ENCODE measurements around the gene GCNA.
A peak's percentile ranks its signal among the peaks of the same experiment; 100 is the strongest.

The GCNA gene, protein sequence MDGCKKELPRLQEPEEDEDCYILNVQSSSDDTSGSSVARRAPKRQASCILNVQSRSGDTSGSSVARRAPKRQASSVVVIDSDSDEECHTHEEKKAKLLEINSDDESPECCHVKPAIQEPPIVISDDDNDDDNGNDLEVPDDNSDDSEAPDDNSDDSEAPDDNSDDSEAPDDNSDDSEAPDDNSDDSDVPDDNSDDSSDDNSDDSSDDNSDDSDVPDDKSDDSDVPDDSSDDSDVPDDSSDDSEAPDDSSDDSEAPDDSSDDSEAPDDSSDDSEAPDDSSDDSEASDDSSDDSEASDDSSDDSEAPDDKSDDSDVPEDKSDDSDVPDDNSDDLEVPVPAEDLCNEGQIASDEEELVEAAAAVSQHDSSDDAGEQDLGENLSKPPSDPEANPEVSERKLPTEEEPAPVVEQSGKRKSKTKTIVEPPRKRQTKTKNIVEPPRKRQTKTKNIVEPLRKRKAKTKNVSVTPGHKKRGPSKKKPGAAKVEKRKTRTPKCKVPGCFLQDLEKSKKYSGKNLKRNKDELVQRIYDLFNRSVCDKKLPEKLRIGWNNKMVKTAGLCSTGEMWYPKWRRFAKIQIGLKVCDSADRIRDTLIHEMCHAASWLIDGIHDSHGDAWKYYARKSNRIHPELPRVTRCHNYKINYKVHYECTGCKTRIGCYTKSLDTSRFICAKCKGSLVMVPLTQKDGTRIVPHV

DNA sequence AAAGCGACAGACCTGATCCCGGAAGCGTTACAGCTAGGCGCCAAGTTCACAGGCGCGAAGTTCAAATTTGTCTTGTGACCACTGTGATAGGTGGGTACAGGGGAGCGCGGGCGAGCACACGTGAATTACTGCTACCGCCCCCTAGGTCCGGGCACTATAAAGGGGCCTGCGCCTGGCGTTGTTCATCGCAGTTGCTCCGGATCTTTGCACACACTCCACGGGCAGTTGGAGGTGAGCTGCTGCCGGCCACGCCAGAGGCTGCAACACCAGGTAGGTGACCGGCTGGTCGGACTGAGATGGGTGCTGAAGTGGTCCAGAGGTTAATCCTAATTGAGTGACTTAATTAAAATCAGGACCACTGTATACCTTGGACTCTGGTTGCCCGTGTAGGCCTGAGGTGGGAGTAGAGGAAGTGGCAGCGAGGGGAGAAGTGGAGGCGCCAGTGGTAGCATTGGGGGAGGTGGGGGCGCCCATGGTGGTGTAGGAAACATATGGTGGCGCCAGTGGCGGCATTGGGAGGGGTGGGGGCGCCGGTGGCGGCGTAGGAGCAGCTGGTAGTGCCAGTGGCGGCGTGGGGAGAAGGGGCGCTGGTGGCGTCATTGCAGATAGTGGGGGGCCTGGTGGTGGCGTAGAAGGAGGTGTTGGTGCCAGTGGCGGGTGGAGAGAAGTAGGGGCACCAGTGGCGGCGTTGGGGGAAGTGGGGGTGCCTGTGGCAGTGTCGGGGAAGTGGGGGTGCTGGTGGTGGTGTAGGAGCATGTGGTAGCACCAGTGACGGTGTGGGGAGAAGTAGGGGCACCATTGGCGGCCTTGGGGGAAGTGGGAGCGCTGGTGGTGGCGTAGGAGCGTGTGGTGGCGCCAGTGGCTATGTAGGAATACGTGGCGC, at the start of gene GCNA:
GCNA (plus strand) TSS at position 185 of the 883 bp plus-strand sequence. CDS start 2,385 bp downstream, outside the sequence.
- no peak for DNase-seq (ENCODE audit: low read depth)

DNA sequence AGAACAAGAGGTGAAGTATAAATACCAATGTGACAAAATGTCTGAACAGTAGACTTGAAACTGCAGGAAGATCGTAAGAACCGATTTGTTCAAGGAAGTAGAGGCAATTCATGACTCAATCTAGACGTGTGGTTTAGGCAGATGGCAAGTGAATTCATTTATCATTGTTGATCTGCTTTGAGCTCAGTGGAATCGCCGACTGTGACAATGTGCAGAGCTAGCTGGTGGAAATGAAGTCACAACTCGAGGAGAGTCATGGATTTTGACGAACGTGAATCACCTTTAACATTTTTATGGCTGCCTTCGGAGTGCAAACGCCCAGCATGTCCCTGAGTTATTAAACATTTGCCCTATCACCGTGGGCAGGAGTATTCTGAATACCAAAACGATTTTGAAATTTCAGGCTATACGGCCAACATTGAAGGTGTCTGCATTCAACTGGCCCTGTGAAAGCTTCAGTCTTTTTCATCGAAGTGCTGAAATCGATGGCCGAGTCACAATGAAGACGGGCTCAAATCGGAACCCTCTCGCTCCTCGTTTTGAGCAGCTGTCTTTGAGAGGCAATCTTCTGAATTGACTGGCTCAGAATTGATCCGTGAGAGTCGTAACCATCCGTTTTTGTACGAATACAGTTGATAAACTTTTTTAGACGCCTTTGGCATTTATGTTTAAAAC, 46.0 kb upstream of the GCNA start:
- no peak for DNase-seq (ENCODE audit: low read depth)

DNA sequence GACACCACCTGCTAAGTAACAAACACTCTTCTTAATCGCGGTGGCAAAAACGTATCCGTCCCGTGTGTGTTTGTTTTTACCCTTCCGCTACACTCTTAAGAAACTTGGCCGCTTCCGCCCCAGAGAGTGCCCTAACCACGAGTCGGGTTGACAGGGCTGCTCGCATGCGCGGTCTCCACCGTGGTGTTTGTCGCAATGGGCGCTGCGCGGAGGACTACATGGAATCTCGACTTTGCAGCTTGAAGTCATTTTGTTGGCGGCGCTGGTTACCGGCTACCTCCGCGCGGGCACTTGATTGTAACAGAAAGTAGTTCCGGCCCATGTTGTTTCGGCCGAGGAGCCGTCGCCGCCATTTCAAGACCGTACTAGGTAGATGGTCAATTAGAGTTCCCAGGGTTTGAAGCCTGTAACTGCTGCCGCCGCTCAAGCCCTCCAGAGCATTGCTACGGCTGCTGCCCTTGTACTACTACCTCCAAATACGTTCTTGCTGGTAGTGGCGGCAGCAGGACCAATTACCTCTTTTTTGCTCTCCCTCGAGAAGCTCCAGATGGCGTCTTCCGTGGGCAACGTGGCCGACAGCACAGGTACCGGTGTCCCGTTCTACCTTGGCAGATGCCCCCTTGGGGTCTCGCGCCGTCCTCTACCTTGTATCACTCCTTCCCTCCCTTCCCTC, 45.3 kb upstream of the GCNA start, which contains the start of gene OGT:
OGT (plus strand) TSS at position 352 of the 673 bp plus-strand sequence; CDS start at position 548, 196 bp downstream.
- DNase-seq (ENCODE audit: low read depth) = peak; percentile 81

DNA sequence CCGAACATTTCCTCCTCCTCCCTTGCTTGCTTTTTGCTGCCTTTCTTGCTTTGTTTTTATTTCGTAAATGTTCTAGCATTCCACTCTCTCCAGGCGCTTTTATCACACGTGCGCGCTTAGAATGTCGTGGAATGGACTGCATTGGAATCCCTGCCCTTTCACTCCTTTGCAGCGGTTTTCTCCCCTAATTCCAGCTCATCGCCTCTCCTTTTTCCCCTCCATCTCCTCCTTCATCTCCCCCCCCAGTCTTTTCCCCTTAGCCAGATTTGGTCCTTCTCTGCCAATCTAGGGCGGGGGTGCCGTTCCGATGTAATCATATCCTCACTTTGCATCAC, 44.8 kb upstream of the GCNA start:
- DNase-seq (ENCODE audit: low read depth) = no peak

DNA sequence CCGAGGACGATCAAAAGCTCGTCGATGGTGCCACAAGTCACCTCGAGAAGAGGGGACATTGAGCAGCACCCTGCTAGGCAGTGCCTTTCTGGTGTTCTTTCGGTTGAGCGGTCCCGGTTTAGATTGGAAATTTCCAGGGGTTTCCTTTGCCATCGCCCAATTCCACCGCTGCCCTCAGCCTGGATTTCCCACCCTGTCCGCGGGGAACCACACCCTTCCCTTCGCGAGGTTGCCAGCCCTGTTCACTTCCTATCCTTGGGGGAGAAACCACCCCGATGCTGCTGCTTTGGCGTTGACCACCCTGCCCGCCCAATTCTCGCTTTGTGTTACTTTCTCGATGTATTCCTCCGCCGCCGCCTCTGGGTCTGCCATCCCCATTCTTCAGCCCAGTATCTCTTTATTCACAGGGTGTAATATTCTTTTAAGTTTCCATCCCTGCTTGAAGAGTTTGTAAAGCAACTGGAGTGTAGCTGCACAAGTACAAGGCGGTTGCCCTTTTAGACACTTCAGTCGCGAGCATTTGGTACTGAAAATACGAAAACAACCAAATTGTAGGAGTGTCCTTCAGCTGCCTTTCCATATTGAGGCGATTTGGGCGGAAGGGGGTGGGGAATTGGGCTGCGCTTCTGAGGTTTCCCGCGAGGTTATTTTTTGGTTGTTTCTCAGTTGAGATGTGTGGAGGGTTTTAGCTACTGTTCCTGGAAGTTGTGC, 44.2 kb upstream of the GCNA start:
- no peak for DNase-seq (ENCODE audit: low read depth)

DNA sequence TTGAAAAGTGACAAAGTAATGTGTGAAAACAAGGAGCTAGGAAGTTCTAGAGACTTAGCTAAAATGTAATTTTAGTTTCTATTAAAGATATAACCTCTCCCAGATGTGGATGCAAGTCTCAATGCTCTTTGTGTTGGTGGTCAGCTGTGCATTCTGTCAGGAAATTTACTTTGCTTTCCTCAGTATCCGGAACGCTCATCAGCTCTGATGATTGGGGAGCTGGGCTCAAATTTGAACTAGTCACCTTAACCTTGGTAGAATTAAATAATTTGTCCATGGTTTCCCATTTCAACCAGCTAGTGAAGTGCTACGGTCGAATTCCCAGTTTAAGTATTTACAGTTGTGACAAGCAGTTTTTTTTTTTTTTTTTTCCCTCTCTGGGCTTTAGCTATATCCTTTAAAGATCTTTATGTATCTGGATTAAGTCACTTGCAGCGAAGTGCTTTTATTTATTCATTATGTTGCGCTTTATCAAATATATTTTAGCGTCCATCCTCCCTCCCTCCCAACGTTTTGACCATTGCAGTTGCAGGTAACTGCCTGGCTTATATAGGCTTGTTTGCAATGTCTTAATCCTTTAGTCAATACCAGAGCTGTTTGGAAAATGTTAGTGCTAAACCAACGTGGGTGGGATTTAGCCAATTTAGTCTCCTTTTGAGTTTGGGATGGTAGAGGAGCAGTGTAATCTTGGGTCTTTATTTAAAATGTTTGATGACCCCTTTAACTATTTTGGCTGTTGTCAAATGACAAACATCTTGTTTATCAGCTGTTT, 43.3 kb upstream of the GCNA start:
- DNase-seq (ENCODE audit: low read depth) = no peak

DNA sequence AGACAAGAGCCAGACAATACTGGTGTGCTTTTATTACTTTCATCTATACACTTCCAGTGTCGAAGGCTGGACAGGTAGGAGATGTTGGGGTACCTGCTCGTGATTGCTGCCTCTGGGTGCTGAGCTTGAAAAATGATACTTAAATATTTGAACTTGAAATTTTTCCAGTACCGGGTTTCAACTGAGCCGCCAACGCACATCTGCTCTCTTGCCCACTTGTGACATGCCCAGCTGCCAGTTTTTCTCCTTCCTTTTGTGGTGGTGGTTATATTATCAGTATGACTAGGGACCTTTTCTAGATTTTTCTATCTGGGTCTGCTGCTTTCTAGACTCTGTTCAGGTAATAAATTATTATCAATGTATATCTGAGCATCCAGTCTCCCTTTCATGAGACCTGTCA, 42.0 kb upstream of the GCNA start:
- no peak for DNase-seq (ENCODE audit: low read depth)

DNA sequence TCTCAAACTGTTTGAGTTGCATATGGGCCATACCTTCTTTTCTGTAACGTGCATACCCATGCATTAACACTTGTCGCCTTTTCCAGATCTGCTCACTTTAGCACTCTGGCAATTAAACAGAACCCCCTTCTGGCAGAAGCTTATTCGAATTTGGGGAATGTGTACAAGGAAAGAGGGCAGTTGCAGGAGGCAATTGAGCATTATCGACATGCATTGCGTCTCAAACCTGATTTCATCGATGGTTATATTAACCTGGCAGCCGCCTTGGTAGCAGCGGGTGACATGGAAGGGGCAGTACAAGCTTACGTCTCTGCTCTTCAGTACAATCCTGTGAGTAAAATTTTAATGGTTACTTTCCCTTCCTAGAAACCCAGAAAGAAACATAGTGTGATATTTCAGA, 40.5 kb upstream of the GCNA start:
- no peak for DNase-seq (ENCODE audit: low read depth)

DNA sequence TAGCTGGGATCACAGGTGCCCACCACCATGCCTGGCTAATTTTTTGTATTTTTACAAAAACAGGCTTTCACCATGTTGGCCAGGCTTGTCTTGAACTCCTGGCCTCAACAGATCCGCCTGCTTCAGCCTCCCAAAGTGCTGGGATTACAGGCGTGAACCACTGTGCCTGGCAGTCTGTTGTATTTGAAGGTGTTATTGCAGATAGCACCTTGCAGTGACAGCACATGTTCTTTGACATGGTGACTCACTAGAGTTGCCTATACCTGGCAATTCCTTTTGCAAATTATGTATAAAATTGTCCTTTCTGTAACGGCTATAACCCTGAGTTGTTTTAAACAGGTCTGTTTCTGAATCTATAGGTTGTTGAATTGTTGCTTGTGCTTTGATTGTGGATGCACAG, 37.4 kb upstream of the GCNA start:
- DNase-seq (ENCODE audit: low read depth) = no peak

DNA sequence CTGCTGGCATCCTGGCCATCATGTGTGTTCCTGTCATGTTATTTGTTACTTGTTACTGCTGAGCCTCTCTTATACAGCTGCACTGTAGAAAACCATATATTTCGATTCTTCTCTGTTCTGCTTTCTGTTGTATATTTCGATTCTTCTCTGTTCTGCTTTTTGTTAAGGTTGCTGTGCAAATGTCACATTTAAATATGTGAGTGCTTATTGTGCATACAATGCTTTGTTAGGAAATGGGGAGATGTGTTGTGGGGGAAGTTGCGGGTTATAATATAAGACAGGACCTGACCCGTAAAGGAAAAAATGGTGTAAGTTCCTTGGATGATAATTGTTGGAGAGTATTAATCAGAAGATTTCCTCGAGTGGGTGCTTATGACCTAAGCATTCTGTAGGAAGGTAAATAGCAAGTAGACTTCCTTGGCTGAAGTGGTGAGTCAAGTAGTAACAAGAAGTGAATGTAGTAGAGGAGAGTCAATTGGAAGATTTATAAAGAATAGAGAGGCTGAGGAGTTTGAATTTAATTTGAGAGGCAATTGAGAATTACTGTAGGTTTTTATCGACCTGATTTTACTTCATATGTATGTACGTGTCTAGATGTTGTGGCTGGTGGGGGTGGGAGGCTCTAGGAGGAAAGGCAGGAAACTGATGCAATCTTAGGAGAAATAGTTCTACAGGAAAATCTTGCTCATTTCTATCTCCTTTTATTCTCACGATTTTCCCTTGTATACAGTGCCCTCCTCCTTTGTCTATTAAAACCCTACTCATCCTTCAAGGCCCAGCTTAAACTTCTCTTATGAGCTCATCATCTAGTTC, 36.8 kb upstream of the GCNA start:
- DNase-seq (ENCODE audit: low read depth) = no peak

DNA sequence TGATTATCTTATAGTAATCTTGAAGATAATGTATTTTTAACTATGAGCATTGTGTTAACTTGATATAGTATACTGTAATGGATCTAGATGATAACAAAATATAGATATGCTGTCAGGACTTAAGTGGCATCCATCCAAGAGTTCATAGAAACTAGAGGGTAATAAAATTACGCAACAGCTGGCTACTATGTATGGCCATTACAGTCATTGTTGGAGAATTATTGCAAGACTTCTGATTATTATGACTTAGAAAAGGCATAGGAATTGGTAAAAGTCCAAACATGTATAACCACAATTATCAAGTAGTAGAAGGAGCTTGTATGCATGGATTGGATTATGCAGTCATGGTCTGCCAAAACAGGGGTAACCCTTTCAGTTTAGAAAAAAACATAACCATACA, 35.8 kb upstream of the GCNA start:
- DNase-seq (ENCODE audit: low read depth) = no peak

DNA sequence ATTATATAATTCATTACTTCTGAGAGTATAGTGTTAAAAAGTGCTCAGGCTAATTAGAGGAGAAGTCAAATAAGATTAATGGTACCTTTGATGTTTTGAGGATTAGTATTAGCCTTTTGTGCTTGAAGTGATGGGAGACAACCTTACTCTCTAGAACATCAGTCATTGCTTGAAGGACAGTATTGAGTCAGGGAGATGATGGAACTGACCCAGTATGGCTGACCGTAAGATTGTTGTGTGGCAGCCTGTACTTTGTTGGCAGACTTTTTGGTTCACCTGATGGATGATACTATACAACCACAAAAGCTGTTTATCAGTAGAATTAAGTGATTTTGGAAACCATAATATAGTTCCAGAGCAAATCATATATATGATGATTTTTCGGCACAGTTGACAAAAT, 35.4 kb upstream of the GCNA start:
- DNase-seq (ENCODE audit: low read depth) = no peak

DNA sequence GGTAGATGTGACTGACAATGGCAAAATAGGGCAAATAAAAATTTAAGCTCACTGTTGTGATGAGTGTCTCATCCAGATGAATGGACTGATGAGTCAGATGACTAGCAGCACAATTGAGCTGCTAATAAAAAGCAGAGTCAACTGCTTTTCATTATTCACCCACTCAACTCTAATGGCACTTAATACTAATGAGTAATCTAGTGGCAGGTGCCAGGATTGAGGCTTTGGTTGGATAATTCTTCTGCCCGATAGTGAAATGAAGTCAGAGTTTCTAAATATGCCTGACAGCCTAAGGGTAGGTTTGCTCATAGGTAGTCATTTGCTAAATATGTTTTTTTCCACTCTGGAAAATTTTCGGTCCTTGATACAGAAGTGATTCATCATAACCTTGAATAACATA, 34.9 kb upstream of the GCNA start:
- DNase-seq (ENCODE audit: low read depth) = no peak

DNA sequence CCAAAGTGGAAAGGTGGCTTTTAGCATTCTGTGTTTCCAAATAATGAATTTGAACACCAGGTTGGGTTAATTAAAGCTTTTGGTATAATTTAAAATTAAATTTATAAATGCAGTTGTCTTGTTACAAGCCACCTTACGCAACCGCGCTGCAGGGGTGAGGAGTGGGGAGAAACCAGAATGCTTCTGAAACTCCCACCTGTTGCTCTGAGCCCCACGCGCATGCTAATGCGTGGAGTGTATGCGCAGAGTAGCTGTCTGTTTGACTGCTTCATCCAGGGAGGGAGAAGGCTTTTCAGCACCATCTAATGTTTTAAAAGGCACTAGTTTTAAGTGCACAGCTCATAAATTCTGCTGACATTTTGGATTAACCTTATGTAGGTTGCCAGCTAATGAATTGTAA, 32.9 kb upstream of the GCNA start:
- no peak for DNase-seq (ENCODE audit: low read depth)

DNA sequence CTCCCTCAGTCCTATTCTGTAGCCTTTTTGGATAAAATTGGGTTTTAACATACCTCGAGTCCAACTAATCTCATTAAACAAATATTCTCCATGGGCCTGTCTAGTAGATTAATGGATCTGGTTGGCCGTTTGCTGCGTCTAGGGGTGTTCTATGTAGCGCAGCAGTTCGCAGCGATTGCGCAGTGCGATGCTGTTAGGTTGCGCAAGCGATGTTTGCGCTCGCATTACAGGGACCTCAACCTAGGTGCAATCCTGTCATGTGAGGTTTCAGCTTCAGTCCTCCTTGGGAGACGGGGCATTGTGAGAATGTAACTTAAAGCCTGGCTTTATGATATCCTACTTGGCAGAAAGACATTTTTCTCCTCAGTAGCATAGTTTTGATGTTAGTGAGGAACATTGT, 31.4 kb upstream of the GCNA start:
- DNase-seq (ENCODE audit: low read depth) = no peak

DNA sequence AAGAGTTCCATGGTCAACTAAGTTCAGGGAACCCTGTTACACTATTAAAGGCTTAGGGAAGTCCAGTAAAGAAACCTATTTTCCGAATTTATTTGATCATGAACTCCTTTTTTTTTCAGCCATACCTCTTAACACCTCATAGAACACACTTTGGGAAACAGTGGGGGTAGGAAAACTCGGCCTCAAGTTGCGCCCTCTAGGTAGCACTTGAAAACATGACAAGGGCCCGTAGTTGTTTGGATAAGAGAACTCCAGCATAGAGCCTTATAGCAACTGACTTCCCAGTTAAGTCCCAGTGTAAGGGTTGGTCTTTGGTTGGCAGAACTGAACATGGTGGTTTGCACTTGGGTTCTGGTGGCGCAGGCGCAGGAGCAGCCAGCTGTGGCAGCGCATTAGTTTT, 30.9 kb upstream of the GCNA start:
- DNase-seq (ENCODE audit: low read depth) = no peak

DNA sequence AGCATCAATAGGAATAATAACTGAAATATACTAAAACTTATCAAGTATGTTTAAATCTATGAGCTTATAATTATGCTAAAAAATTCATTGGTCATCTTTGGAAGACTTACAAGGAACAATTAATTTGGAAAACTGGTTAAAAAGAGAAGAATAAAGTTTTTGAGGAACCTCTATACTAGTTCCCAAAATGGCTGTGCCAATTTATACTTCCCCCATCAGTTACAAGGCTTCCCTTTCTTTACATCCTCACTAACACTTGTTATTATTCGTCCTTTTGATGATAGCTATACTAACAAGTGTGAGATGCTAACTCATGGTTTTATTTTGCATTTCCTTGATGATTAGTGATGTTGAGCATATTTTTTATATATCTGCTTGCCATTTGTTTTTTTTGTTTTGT, 28.3 kb upstream of the GCNA start:
- DNase-seq (ENCODE audit: low read depth) = no peak

DNA sequence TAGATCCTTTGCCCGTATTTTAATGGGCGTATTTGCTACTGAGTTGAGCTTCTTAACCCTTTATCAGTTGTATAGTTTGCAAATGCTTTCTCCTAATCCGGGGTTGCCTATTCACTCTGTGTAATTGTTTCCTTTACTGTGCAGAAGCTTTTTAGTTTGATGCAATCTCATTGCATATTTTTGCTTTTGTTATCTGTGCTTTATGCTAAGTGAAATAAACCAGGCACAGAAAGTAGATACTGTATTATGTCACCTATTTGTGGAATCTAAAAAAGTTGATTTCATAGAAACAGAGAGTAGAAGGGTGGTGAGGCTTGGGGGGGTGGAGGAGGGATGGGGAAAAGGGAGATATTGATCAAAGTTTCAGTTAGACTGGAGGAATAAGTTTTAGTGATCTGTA, 27.7 kb upstream of the GCNA start:
- DNase-seq (ENCODE audit: low read depth) = no peak

DNA sequence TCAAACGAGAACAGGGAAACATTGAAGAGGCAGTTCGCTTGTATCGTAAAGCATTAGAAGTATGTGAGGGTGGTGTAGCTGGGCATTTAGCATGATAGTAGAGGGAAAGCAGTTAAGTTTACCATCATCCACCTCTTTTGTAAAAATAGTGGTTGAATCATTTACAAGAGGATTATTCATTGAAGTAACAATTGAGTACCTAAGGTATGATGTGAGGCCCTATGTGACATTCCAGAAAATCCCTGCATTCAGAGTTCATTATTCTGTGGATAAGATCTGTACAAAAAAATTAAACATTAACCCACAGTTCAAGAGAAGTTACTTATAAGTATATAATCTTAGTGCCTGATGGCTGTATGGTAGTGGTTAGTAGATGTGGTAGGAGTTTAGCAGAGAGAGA, 22.2 kb upstream of the GCNA start:
- no peak for DNase-seq (ENCODE audit: low read depth)
